Measurements from ENCODE around the gene CRYL1.

- TF ChIP-seq, protein P1, sequence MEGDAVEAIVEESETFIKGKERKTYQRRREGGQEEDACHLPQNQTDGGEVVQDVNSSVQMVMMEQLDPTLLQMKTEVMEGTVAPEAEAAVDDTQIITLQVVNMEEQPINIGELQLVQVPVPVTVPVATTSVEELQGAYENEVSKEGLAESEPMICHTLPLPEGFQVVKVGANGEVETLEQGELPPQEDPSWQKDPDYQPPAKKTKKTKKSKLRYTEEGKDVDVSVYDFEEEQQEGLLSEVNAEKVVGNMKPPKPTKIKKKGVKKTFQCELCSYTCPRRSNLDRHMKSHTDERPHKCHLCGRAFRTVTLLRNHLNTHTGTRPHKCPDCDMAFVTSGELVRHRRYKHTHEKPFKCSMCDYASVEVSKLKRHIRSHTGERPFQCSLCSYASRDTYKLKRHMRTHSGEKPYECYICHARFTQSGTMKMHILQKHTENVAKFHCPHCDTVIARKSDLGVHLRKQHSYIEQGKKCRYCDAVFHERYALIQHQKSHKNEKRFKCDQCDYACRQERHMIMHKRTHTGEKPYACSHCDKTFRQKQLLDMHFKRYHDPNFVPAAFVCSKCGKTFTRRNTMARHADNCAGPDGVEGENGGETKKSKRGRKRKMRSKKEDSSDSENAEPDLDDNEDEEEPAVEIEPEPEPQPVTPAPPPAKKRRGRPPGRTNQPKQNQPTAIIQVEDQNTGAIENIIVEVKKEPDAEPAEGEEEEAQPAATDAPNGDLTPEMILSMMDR (IDR thresholded peaks at IDR 0.05) = no peak
- no peak for TF ChIP-seq NFIC (IDR thresholded peaks at IDR 0.05; ENCODE audit: borderline replicate concordance)
- no peak for TF ChIP-seq RFX5 (IDR thresholded peaks at IDR 0.05; ENCODE audit: low read length)
- no peak for TF ChIP-seq CHD2 (IDR thresholded peaks at IDR 0.05; ENCODE audit: low read length, partially characterized antibody)
- TF ChIP-seq SMC3 (IDR thresholded peaks at IDR 0.05; ENCODE audit: low read depth, low read length) = no peak
- no peak for TF ChIP-seq FOXM1 (IDR thresholded peaks at IDR 0.05; ENCODE audit: low read depth)
- TF ChIP-seq, protein P2, sequence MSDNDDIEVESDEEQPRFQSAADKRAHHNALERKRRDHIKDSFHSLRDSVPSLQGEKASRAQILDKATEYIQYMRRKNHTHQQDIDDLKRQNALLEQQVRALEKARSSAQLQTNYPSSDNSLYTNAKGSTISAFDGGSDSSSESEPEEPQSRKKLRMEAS (IDR thresholded peaks at IDR 0.05; ENCODE audit: low read depth) = no peak
- no peak for TF ChIP-seq RCOR1 (IDR thresholded peaks at IDR 0.05; ENCODE audit: low read length)
- TF ChIP-seq, protein P3, sequence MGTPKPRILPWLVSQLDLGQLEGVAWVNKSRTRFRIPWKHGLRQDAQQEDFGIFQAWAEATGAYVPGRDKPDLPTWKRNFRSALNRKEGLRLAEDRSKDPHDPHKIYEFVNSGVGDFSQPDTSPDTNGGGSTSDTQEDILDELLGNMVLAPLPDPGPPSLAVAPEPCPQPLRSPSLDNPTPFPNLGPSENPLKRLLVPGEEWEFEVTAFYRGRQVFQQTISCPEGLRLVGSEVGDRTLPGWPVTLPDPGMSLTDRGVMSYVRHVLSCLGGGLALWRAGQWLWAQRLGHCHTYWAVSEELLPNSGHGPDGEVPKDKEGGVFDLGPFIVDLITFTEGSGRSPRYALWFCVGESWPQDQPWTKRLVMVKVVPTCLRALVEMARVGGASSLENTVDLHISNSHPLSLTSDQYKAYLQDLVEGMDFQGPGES (IDR thresholded peaks at IDR 0.05; ENCODE audit: low read depth, low read length) = no peak
- TF ChIP-seq GABPA (IDR thresholded peaks at IDR 0.05; ENCODE audit: low read depth) = no peak
- no peak for TF ChIP-seq ELF1 (IDR thresholded peaks at IDR 0.05)
- TF ChIP-seq TAF1 (IDR thresholded peaks at IDR 0.05; ENCODE audit: borderline replicate concordance, low read depth, low read length) = no peak
- TF ChIP-seq, protein P4, sequence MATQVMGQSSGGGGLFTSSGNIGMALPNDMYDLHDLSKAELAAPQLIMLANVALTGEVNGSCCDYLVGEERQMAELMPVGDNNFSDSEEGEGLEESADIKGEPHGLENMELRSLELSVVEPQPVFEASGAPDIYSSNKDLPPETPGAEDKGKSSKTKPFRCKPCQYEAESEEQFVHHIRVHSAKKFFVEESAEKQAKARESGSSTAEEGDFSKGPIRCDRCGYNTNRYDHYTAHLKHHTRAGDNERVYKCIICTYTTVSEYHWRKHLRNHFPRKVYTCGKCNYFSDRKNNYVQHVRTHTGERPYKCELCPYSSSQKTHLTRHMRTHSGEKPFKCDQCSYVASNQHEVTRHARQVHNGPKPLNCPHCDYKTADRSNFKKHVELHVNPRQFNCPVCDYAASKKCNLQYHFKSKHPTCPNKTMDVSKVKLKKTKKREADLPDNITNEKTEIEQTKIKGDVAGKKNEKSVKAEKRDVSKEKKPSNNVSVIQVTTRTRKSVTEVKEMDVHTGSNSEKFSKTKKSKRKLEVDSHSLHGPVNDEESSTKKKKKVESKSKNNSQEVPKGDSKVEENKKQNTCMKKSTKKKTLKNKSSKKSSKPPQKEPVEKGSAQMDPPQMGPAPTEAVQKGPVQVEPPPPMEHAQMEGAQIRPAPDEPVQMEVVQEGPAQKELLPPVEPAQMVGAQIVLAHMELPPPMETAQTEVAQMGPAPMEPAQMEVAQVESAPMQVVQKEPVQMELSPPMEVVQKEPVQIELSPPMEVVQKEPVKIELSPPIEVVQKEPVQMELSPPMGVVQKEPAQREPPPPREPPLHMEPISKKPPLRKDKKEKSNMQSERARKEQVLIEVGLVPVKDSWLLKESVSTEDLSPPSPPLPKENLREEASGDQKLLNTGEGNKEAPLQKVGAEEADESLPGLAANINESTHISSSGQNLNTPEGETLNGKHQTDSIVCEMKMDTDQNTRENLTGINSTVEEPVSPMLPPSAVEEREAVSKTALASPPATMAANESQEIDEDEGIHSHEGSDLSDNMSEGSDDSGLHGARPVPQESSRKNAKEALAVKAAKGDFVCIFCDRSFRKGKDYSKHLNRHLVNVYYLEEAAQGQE (IDR thresholded peaks at IDR 0.05; ENCODE audit: low read depth, low read length) = no peak
- TF ChIP-seq NRF1 (IDR thresholded peaks at IDR 0.05; ENCODE audit: low read depth, low read length) = no peak
Measured at GRCh38 chr13:20550799-20551198, 25.1 kb upstream of the CRYL1 start.

Measured in SK-N-SH (cell line).